Gastrocnemius medialis (tissue), 4 donors: ENCODE results near the gene AP1G2.
"Not testable (repeated sequence)": the region's sequence is repeated elsewhere in the genome, so short reads cannot be mapped to it uniquely, and the experiment has no call there.

Experiments used
- CTCF ChIP-seq, 5 experiments: fragments of 450-650 bp in 3 of 5; fragments of 200-600 bp in 2 of 5; sonication (generic) in 2 of 5; IDR thresholded peaks in 4 of 5; conservative IDR thresholded peaks in 1 of 5; 1 replicate in 4 of 5; 2 replicates in 1 of 5; pipeline ENCODE4 v1.5.1; 2016 to 2019; ENCODE audit warnings: antibody characterized with exemption in 5 of 5, mild to moderate bottlenecking in 3 of 5, moderate library complexity in 3 of 5
- POLR2A ChIP-seq, 2 donors: fragments of 450-650 bp; IDR thresholded peaks; one replicate each; pipeline ENCODE4 v1.6.1; 2017; ENCODE audit warnings: antibody characterized with exemption in 2 of 2, mild to moderate bottlenecking in 2 of 2, moderate library complexity in 2 of 2

- not testable (repeated sequence) for TF ChIP-seq POLR2A (IDR thresholded peaks at IDR 0.05); CTCF (IDR thresholded peaks at IDR 0.05 in 4 of 5, conservative IDR thresholded peaks at IDR 0.05 in 1 of 5)
Measured at GRCh38 chr14:23594191-23594590, 26.6 kb upstream of the AP1G2 start.
